AG04450 (cell line): ENCODE results near the gene NUP98. TPM values are rescaled to one million over a fixed set of nuclear protein-coding genes. Genes with fewer than 3 reads are reported as not detected.

Experiments used
- CTCF ChIA-PET: fragments of 300-600, 350-600 bp; formaldehyde crosslinking; extraction: SDS; loops from one replicate; lab custom pipeline; 2022; ENCODE audit warnings: antibody characterized with exemption, inconsistent platforms; lab: Charles Lee
- POLR2A ChIA-PET: fragments of 350-600 bp; formaldehyde crosslinking; extraction: SDS; loops from one replicate; lab custom pipeline; 2021; ENCODE audit warnings: antibody characterized with exemption, inconsistent platforms; lab: Yijun Ruan, JAX
- DNase-seq: peaks from one replicate; pipeline ENCODE4 v3.0.0-alpha.2; 2011; ENCODE audit warnings: low read depth, low spot score
- H3K27ac ChIP-seq: one replicate; pipeline ENCODE4 v1.5.1; 2012; ENCODE audit warnings: low read depth, low read length, control low read depth
- H3K27me3 ChIP-seq: one replicate; pipeline ENCODE4 v1.6.0; 2012; ENCODE audit warnings: low read length; ENCODE audit not compliant: control insufficient read depth, insufficient read depth
- H3K4me3 ChIP-seq: 2 replicates; pipeline ENCODE4 v1.5.1; 2011; ENCODE audit warnings: mild to moderate bottlenecking, low read depth, low read length, control low read depth
- H3K9me3 ChIP-seq: 2 replicates; pipeline ENCODE4 v1.5.1; 2012; ENCODE audit warnings: low read length; ENCODE audit not compliant: control insufficient read depth, insufficient read depth
- CTCF ChIP-seq: IDR thresholded peaks from 2 replicates; pipeline ENCODE4 v1.5.1; 2011; ENCODE audit warnings: low read depth, low read length, control low read depth, inconsistent platforms
- polyA plus RNA-seq: library from polyadenylated mRNA; depleted of rRNA; stranded (reverse); fragments of >200 nt; gene quantifications from 2 replicates; pipeline ENCODE4 v1.2.3, GENCODE V29; 2011

NUP98 gene
- polyA plus RNA-seq, 1 experiment: 90.7 TPM

GRCh38 chr11:3827434-3828186, 30.3 kb upstream of the NUP98 start:
- H3K9me3 ChIP-seq: no peaks in the 10 kb centered on the region
- H3K27ac ChIP-seq: no peak overlapping the region
- no peak for TF ChIP-seq CTCF
- H3K27me3 ChIP-seq: no peaks in the 10 kb centered on the region
- ChIA-PET CTCF (interaction anchor here (0.6 to 3.1 kb wide), 4 partner anchors 14 to 245 kb away, joined by 3 to 15 read pairs (median 8); no protein-coding TSS in a partner anchor), POLR2A (interaction anchor here (1.1 kb wide), 1 partner anchor 13 kb away, joined by 4 read pairs; the partner anchor contains the start of gene RHOG)
- no peak for DNase-seq
- H3K4me3 ChIP-seq: no peak overlapping the region

- Histone ChIP-seq H3K27ac (no peak overlapping the region), H3K27me3 (no peaks in the 10 kb centered on the region), H3K4me3 (no peak overlapping the region), H3K9me3 (no peaks in the 10 kb centered on the region)
- DNase-seq: no peak
- ChIA-PET POLR2A (interaction anchor here (1.1 kb wide), 1 partner anchor 14 kb away, joined by 4 read pairs; the partner anchor contains the start of gene RHOG), CTCF (interaction anchor here (1.3 to 3.1 kb wide), 3 partner anchors 15 to 246 kb away, joined by 3 to 15 read pairs (median 13); no protein-coding TSS in a partner anchor)
- no peak for TF ChIP-seq CTCF
Observed at GRCh38 chr11:3826721-3827120, 29.4 kb upstream of the NUP98 start.

- no peaks in the 10 kb centered on the region for H3K27me3 ChIP-seq
- no peak overlapping the region for H3K4me3 ChIP-seq
- ChIA-PET POLR2A (interaction anchor here (0.6 to 0.7 kb wide), 2 partner anchors 16 to 41 kb away, joined by 3 to 4 read pairs; no protein-coding TSS in a partner anchor), CTCF (interaction anchor here (0.7 to 3.1 kb wide), 5 partner anchors 10 to 247 kb away, joined by 3 to 15 read pairs (median 3); partner anchors contain the start of gene RHOG)
- TF ChIP-seq CTCF: no peak
- no peak for DNase-seq
- no peaks in the 10 kb centered on the region for H3K9me3 ChIP-seq
- no peak overlapping the region for H3K27ac ChIP-seq
Observed at GRCh38 chr11:3825473-3826154, 28.3 kb upstream of the NUP98 start.

- no peak for DNase-seq
- Histone ChIP-seq H3K27ac (peak overlapping the region; percentile 11), H3K9me3 (no peaks in the 10 kb centered on the region), H3K4me3 (no peak overlapping the region), H3K27me3 (no peaks in the 10 kb centered on the region)
- peak; percentile 53 for TF ChIP-seq CTCF
- CTCF ChIA-PET: interaction anchor here (0.7 to 3.1 kb wide), 5 partner anchors 10 to 248 kb away, joined by 3 to 15 read pairs (median 3); partner anchors contain the start of gene RHOG
- POLR2A ChIA-PET: interaction anchor here (0.7 kb wide), 1 partner anchor 15 kb away, joined by 4 read pairs; no protein-coding TSS in a partner anchor
Observed at GRCh38 chr11:3824714-3825472, 27.5 kb upstream of the NUP98 start.
